Suprapubic skin (tissue), 4 donors: ENCODE measurements around the gene GOSR1.

Experiments
- POLR2A ChIP-seq, 2 donors: fragments of 450-650 bp; IDR thresholded peaks; one replicate each; pipeline ENCODE4 v1.6.1; 2017; ENCODE audit warnings: antibody characterized with exemption in 2 of 2, mild to moderate bottlenecking in 2 of 2, moderate library complexity in 2 of 2
- POLR2AphosphoS5 ChIP-seq, 3 donors: sonication (generic); formaldehyde crosslinking; IDR thresholded peaks; one replicate each; pipeline ENCODE4 v1.6.1; 2017; ENCODE audit warnings: antibody characterized with exemption in 3 of 3
- TF ChIP-seq, protein P1 (sequence below), 2 donors: fragments of 200-600 bp in 1 of 2; fragments of 450-650 bp in 1 of 2; sonication (generic) in 1 of 2; IDR thresholded peaks; one replicate each; pipeline ENCODE4 v1.5.1; 2016 to 2019; ENCODE audit warnings: antibody characterized with exemption in 2 of 2, mild to moderate bottlenecking in 1 of 2, moderate library complexity in 1 of 2

DNA sequence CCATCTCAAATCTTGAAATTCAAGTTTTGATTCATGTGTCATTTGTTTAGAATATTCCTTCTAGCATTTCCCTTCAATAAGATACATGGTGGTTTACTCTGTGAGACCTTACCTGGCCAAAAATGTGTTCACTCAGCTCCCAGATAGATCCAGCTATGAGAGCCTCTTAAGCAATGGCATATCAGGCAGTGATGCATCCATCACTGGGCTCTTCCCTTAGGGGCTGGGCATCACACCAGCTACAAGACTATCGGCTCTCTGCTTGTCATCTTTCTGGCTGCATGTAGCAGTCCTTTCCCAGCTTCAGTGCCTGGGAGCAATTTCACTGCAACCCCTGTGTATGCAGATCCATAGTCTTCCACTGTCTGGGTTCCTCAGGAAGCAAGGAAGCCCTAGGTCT is 40.6 kb downstream of the GOSR1 start:
- TF ChIP-seq, protein P1, sequence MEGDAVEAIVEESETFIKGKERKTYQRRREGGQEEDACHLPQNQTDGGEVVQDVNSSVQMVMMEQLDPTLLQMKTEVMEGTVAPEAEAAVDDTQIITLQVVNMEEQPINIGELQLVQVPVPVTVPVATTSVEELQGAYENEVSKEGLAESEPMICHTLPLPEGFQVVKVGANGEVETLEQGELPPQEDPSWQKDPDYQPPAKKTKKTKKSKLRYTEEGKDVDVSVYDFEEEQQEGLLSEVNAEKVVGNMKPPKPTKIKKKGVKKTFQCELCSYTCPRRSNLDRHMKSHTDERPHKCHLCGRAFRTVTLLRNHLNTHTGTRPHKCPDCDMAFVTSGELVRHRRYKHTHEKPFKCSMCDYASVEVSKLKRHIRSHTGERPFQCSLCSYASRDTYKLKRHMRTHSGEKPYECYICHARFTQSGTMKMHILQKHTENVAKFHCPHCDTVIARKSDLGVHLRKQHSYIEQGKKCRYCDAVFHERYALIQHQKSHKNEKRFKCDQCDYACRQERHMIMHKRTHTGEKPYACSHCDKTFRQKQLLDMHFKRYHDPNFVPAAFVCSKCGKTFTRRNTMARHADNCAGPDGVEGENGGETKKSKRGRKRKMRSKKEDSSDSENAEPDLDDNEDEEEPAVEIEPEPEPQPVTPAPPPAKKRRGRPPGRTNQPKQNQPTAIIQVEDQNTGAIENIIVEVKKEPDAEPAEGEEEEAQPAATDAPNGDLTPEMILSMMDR (IDR thresholded peaks at IDR 0.05) = no peak
- TF ChIP-seq POLR2AphosphoS5 (IDR thresholded peaks at IDR 0.05) = no peak
- TF ChIP-seq POLR2A (IDR thresholded peaks at IDR 0.05) = no peak
